Retina (tissue), 1 donor: Measurements from ENCODE around the gene TSC2.
"Not testable (repeated sequence)": the region's sequence is repeated elsewhere in the genome, so short reads cannot be mapped to it uniquely, and the experiment has no call there.

Source experiments
- DNase-seq: peaks from one replicate; pipeline ENCODE4 v3.0.0-alpha.2; 2016

TSC2 gene

GRCh38 chr16:2086812-2087747 is 39.3 kb downstream of the TSC2 start:
- peak; percentile 3 for DNase-seq

GRCh38 chr16:2087748-2088631 is 40.2 kb downstream of the TSC2 start:
- no peak for DNase-seq

- DNase-seq = peak; percentile 31
Measured at GRCh38 chr16:2088759-2089358, 41.1 kb downstream of the TSC2 start.

GRCh38 chr16:2089706-2090480 is 42.1 kb downstream of the TSC2 start:
- peak; percentile 37 for DNase-seq

GRCh38 chr16:2090481-2090776 is 42.6 kb downstream of the TSC2 start:
- DNase-seq = no peak

- peak; percentile 83 for DNase-seq
Measured at GRCh38 chr16:2090777-2091546, 43.2 kb downstream of the TSC2 start.

GRCh38 chr16:2091547-2092255 is 43.9 kb downstream of the TSC2 start:
- peak; percentile 71 for DNase-seq

- peak; percentile 6 for DNase-seq
Measured at GRCh38 chr16:2092256-2092620, 44.5 kb downstream of the TSC2 start.

GRCh38 chr16:2092866-2093265 is 45.1 kb downstream of the TSC2 start:
- DNase-seq = no peak

GRCh38 chr16:2093793-2094192 is 46.0 kb downstream of the TSC2 start:
- no peak for DNase-seq

GRCh38 chr16:2095315-2095853 is 47.6 kb downstream of the TSC2 start:
- no peak for DNase-seq

- no peak for DNase-seq
Measured at GRCh38 chr16:2095918-2096582, 48.3 kb downstream of the TSC2 start.

- no peak for DNase-seq
Measured at GRCh38 chr16:2096853-2097595, 49.2 kb downstream of the TSC2 start.

GRCh38 chr16:2097689-2098088 is 49.9 kb downstream of the TSC2 start:
- not testable (repeated sequence) for DNase-seq

- DNase-seq = not testable (repeated sequence)
Measured at GRCh38 chr16:2101581-2101980, 53.8 kb downstream of the TSC2 start.

- DNase-seq = no peak
Measured at GRCh38 chr16:2102471-2102870, 54.7 kb downstream of the TSC2 start.

GRCh38 chr16:2104464-2104863 is 56.7 kb downstream of the TSC2 start:
- not testable (repeated sequence) for DNase-seq

- DNase-seq = not testable (repeated sequence)
Measured at GRCh38 chr16:2105291-2105690, 57.5 kb downstream of the TSC2 start.

GRCh38 chr16:2105769-2106168 is 58.0 kb downstream of the TSC2 start:
- DNase-seq = not testable (repeated sequence)
